ENCODE measurements around the gene TMEM92. TPM values are rescaled to one million over a fixed set of nuclear protein-coding genes. Genes with fewer than 3 reads are reported as not detected.

TMEM92 gene
- total and polyA plus RNA-seq, 9 donors: 0.32 to 3.5 (median 1.6) TPM

DNA sequence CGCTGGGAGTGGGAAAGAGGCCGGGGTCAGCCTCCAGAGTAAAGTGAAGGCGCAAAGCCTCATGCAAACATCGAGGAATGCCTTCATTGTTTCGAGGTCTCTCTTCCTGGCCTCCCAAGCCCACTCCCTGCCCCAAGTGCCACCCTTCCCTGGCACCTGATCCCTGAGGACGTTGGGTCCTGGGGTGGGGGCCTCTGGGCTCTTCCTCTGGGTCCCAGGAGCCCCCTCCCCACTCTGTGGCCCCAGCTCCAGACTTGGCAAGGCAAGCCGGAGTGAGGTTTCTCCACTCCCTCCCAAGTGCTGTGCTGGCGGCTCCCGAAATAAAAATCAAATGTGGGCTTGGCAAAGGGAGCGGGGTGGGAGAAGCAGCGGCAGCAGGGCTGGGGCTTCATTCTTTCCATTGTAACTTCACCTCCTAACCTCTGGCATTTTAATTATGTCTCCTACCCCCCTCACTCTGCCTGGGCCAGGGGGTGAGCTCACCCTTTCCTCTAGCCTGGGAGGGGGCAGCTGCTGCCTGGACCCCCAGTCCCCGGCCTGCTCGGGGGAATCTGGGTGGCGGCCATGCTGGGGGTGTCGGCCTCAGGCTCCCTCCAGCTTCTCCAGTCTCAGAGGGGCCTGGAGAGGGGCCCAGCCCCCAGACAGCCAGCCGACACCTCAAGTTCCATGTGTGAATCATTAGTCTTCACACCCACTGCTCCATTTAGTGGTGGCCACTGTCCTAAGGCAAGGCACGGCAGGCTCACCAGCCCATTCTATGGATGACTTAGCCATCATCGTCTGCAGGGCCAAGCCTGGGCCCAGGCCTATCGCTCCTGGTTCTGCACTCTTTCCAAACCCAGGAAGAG, 14.6 kb upstream of the TMEM92 start:
- Histone ChIP-seq H3K4me1 (ENCODE audit: insufficient read depth) (peaks cover 25% of the 10 kb centered on the region), H3K9me3 (no peaks in the 10 kb centered on the region), H3K27ac (peak overlapping the region; percentile 71 to 75), H3K36me3 (no peaks in the 10 kb centered on the region), H3K4me3 (no peak overlapping the region), H3K27me3 (no peaks in the 10 kb centered on the region)
- peak in 4 of 5 donors; percentile 28 to 60 (median 52) for DNase-seq
- 30 to 47% (median 45%) methylated on average over 19 of the region's 19 CpGs for WGBS, 3 donors
- intact Hi-C loops (cut with DNase I): loop anchor here in 1 of 4 donors (5.0 kb wide), 1 partner anchor 37 kb away; no protein-coding TSS in a partner anchor
- TF ChIP-seq EP300 (IDR thresholded peaks at IDR 0.05): no peak
- no peak for TF ChIP-seq POLR2A (IDR thresholded peaks at IDR 0.05)
- TF ChIP-seq, protein P1, sequence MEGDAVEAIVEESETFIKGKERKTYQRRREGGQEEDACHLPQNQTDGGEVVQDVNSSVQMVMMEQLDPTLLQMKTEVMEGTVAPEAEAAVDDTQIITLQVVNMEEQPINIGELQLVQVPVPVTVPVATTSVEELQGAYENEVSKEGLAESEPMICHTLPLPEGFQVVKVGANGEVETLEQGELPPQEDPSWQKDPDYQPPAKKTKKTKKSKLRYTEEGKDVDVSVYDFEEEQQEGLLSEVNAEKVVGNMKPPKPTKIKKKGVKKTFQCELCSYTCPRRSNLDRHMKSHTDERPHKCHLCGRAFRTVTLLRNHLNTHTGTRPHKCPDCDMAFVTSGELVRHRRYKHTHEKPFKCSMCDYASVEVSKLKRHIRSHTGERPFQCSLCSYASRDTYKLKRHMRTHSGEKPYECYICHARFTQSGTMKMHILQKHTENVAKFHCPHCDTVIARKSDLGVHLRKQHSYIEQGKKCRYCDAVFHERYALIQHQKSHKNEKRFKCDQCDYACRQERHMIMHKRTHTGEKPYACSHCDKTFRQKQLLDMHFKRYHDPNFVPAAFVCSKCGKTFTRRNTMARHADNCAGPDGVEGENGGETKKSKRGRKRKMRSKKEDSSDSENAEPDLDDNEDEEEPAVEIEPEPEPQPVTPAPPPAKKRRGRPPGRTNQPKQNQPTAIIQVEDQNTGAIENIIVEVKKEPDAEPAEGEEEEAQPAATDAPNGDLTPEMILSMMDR (IDR thresholded peaks at IDR 0.05): no peak

DNA sequence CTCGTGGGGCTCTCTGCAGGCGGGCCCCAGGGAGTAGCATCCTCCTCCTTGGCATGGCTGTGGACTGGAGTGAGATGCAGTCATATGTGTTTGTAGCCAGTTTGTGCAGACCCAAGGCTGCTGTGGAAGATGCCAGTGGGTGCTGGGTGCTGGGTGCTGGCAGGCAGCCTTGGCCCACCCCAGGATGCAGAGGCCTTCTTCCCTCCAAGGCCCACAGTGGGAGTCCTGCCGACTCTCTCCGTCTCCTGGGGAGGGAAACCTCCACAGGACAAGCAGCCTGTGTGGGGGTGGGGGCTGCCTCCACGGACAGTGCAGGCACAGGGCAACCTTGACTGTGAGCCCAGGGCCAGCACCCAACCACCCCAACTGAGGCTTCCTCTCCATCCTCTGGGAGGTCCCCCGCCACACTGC, 13.8 kb upstream of the TMEM92 start:
- DNase-seq: peak in 4 of 5 donors; percentile 22 to 46 (median 42)
- 43 to 53% (median 52%) methylated on average over 6 of the region's 6 CpGs for WGBS, 3 donors
- TF ChIP-seq POLR2A (IDR thresholded peaks at IDR 0.05) (no peak), EP300 (IDR thresholded peaks at IDR 0.05) (no peak)
- TF ChIP-seq, protein P1 (IDR thresholded peaks at IDR 0.05): no peak
- Histone ChIP-seq H3K9me3 (no peaks in the 10 kb centered on the region), H3K27me3 (no peaks in the 10 kb centered on the region), H3K27ac (peak overlapping the region; percentile 66 to 75), H3K36me3 (no peaks in the 10 kb centered on the region), H3K4me1 (ENCODE audit: insufficient read depth) (peaks cover 29% of the 10 kb centered on the region), H3K4me3 (no peak overlapping the region)
- intact Hi-C loops (cut with DNase I): no loop called here

DNA sequence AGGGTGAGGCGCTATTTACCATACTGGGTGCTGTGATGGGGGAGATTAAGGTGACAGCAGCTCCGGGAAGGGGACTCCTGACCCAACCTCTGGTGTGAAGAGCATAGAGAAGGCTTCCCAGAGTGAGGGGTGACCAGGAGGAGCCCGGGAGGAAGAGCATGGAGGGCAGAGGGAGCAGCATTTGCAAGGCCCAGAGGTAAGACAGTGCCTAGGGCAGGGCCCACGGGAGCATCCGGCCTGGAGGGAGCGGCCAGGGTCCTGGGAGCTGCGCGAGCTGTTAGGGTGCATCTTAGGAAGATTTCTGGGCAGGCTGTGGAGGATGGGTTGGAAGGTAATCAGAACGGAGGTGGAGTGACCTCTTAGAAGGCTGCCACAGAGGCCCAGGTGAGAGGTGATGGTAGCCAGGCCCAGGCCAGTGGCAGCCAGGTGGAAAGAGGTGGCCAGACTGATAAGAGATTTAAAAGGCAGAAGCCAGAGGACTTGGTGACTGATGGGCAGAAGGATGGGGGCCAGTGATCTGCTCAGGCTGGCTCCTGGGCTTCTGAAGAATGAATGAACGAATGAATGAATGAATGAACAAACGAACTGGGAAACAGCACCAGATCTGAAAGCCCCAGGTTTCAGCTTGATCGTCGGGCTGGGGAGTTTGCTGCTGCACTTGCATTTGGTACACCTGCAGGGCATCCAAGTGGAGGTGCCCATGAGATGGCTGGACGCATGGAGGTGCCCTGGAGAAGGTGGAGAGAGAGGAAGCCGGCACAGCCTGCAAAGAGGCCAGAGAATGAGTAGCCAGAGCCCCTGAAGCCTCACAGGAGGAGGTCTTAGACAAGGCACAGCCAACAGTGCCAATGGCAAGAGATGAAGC, 13.0 kb upstream of the TMEM92 start:
- H3K36me3 ChIP-seq: no peaks in the 10 kb centered on the region
- H3K4me3 ChIP-seq: no peak overlapping the region
- intact Hi-C loops (cut with DNase I): no loop called here
- no peak for DNase-seq
- TF ChIP-seq EP300 (IDR thresholded peaks at IDR 0.05) (no peak), POLR2A (IDR thresholded peaks at IDR 0.05) (no peak)
- TF ChIP-seq, protein P1 (IDR thresholded peaks at IDR 0.05): no peak
- WGBS, 3 donors: 88 to 92% (median 89%) methylated on average over 15 of the region's 15 CpGs
- H3K9me3 ChIP-seq: no peaks in the 10 kb centered on the region
- H3K27me3 ChIP-seq: no peaks in the 10 kb centered on the region
- H3K4me1 ChIP-seq (ENCODE audit: insufficient read depth): peaks cover 36% of the 10 kb centered on the region
- H3K27ac ChIP-seq: peak overlapping the region; percentile 66 to 75

GRCh38 chr17:50262001-50262794, 12.1 kb upstream of the TMEM92 start:
- Histone ChIP-seq H3K4me3 (no peak overlapping the region), H3K9me3 (no peaks in the 10 kb centered on the region), H3K36me3 (no peaks in the 10 kb centered on the region), H3K27me3 (no peaks in the 10 kb centered on the region), H3K27ac (peak overlapping the region in 1 of 2 donors; percentile 77), H3K4me1 (ENCODE audit: insufficient read depth) (peaks cover 45% of the 10 kb centered on the region)
- no peak for DNase-seq
- 86 to 90% (median 87%) methylated on average over 14 of the region's 14 CpGs for WGBS, 3 donors
- no peak for TF ChIP-seq POLR2A (IDR thresholded peaks at IDR 0.05)
- TF ChIP-seq, protein P1 (IDR thresholded peaks at IDR 0.05): no peak
- no peak for TF ChIP-seq EP300 (IDR thresholded peaks at IDR 0.05)
- intact Hi-C loops (cut with DNase I): no loop called here
